Pancreas (tissue), 10 donors: ENCODE results near the gene ABR. TPM values are rescaled to one million over a fixed set of nuclear protein-coding genes. Genes with fewer than 3 reads are reported as not detected.

Experiments
- ATAC-seq, 4 donors: fragments of 200-7000 bp; cut with Tn5 transposase; one replicate each; pipeline versions ENCODE4 v1.8.0 to v1.9.1; 2020; ENCODE audit warnings: mild to moderate bottlenecking in 4 of 4, moderate library complexity in 4 of 4
- DNase-seq, 6 donors: peaks; one replicate each; pipeline ENCODE4 v3.0.0-alpha.2; 2020
- FAIRE-seq: peaks from 2 replicates; lab custom pipeline; 2012; peaks lifted over from hg19 to GRCh38; lab: Jason Lieb, UNC
- H3K27ac ChIP-seq, 4 donors: fragments of 200-600 bp; sonication (generic); 1 replicate in 3 of 4; 2 replicates in 1 of 4; pipeline versions ENCODE4 v1.5.0 to v1.8.0; 2020
- H3K27me3 ChIP-seq, 4 donors: fragments of 200-600 bp; one replicate each; pipeline ENCODE4 v1.8.0; 2021
- H3K36me3 ChIP-seq, 3 donors: fragments of 200-600 bp; sonication (generic) in 1 of 3; one replicate each; pipeline versions ENCODE4 v1.5.0 to v1.8.0; 2020 to 2021
- H3K4me1 ChIP-seq, 3 donors: fragments of 200-600 bp; one replicate each; pipeline ENCODE4 v1.8.0; 2021
- H3K4me3 ChIP-seq, 4 donors: fragments of 200-600 bp; sonication (generic) in 2 of 4; one replicate each; pipeline versions ENCODE4 v1.5.0 to v1.8.0; 2020 to 2021
- H3K9me3 ChIP-seq, 4 donors: fragments of 200-600 bp; one replicate each; pipeline ENCODE4 v1.8.0; 2021
- WGBS, 2 donors: extraction: QIAGEN DNeasy Blood & Tissue Kit; methylation state at CpG; one replicate each; pipeline ENCODE4 v1.1.7; 2013; 5-methylcytosine and 5-hydroxymethylcytosine counted together
- intact Hi-C, 3 donors: fragments of 100-400 bp; cut with DNase I; formaldehyde crosslinking; loops; one replicate each; pipeline versions ENCODE4 v1.11.1 to v1.14.2; 2022
- polyA plus RNA-seq, 2 donors: library from polyadenylated mRNA; stranded (reverse); fragments of 200-250 nt; gene quantifications; one replicate each; pipeline ENCODE4 v1.2.3, GENCODE V29; 2013
- total RNA-seq, 6 donors: library from RNA; stranded (reverse); fragmentation: NEBNext Ultra II Directional in 4 of 6; extraction: Animal tissue kit (Norgen Biotek cat#: 25700) in 4 of 6; gene quantifications; one replicate each; pipeline versions ENCODE4 v1.2.1 to v1.2.4, GENCODE V29; 2021 to 2023
- TF ChIP-seq, protein P1 (sequence below), 4 donors: fragments of 200-600 bp; sonication (generic) in 3 of 4; IDR thresholded peaks; one replicate each; pipeline versions ENCODE4 v1.5.0 to v1.8.0; 2021; ENCODE audit warnings: antibody characterized with exemption in 4 of 4
- donor health status: healthy with polysubstance abuse.
- donor health status: DM: no; HTN: no; CAD: no; lungs with moderate emphysema.
- donor health status: DM: no; HTN: no; CAD: no.
- donor health status: control.
- donor health status: control.
- donor health status: Bipolar disorder and iron deficiency.
- donor health status: DM: yes; HTN: yes; CAD: no.
- donor health status: DM: no; HTN: no; CAD: no.
- donor health status: DM: no; HTN: no; CAD: no.
- donor health status: DM: yes; HTN: yes; CAD: no.

ABR gene
- total and polyA plus RNA-seq, 8 donors = 15.4 to 65.7 (median 28.4) TPM

- H3K36me3 ChIP-seq = no peaks in the 10 kb centered on the region
- H3K27ac ChIP-seq = no peak overlapping the region
- TF ChIP-seq, protein P1, sequence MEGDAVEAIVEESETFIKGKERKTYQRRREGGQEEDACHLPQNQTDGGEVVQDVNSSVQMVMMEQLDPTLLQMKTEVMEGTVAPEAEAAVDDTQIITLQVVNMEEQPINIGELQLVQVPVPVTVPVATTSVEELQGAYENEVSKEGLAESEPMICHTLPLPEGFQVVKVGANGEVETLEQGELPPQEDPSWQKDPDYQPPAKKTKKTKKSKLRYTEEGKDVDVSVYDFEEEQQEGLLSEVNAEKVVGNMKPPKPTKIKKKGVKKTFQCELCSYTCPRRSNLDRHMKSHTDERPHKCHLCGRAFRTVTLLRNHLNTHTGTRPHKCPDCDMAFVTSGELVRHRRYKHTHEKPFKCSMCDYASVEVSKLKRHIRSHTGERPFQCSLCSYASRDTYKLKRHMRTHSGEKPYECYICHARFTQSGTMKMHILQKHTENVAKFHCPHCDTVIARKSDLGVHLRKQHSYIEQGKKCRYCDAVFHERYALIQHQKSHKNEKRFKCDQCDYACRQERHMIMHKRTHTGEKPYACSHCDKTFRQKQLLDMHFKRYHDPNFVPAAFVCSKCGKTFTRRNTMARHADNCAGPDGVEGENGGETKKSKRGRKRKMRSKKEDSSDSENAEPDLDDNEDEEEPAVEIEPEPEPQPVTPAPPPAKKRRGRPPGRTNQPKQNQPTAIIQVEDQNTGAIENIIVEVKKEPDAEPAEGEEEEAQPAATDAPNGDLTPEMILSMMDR (IDR thresholded peaks at IDR 0.05) = no peak
- H3K9me3 ChIP-seq = no peaks in the 10 kb centered on the region
- ATAC-seq (no peak), FAIRE-seq (no peak), DNase-seq (no peak)
- intact Hi-C loops = loop anchor here in 1 of 3 donors (5.0 kb wide), 1 partner anchor 55 kb away; no protein-coding TSS in a partner anchor
- H3K4me1 ChIP-seq = peaks cover 0 to 4% (median 0%) of the 10 kb centered on the region in 3 donors
- H3K4me3 ChIP-seq = no peak overlapping the region
- WGBS, 2 donors = 39 to 40% methylated on average over 11 of the region's 11 CpGs
- H3K27me3 ChIP-seq = no peaks in the 10 kb centered on the region
Observed at GRCh38 chr17:1182811-1183170, 3.0 kb upstream of the ABR start.

- Histone ChIP-seq H3K4me1 (peaks cover 0 to 4% (median 0%) of the 10 kb centered on the region in 3 donors), H3K4me3 (no peak overlapping the region), H3K27ac (no peak overlapping the region), H3K9me3 (no peaks in the 10 kb centered on the region), H3K27me3 (no peaks in the 10 kb centered on the region), H3K36me3 (no peaks in the 10 kb centered on the region)
- ATAC-seq = no peak
- intact Hi-C loops = loop anchor here in 1 of 3 donors (5.0 kb wide), 1 partner anchor 54 kb away; no protein-coding TSS in a partner anchor
- 42 to 58% methylated on average over 14 of the region's 14 CpGs for WGBS, 2 donors
- no peak for DNase-seq
- no peak for FAIRE-seq
- TF ChIP-seq, protein P1 (IDR thresholded peaks at IDR 0.05) = no peak
Observed at GRCh38 chr17:1181753-1182137, 2.0 kb upstream of the ABR start.

GRCh38 chr17:1180958-1181752 is 1.4 kb upstream of the ABR start:
- TF ChIP-seq, protein P1 (IDR thresholded peaks at IDR 0.05) = no peak
- Histone ChIP-seq H3K4me3 (no peak overlapping the region), H3K4me1 (peaks cover 0 to 4% (median 0%) of the 10 kb centered on the region in 3 donors), H3K9me3 (no peaks in the 10 kb centered on the region), H3K27me3 (no peaks in the 10 kb centered on the region), H3K36me3 (no peaks in the 10 kb centered on the region), H3K27ac (no peak overlapping the region)
- intact Hi-C loops = loop anchor here in 1 of 3 donors (5.0 kb wide), 1 partner anchor 54 kb away; no protein-coding TSS in a partner anchor
- no peak for ATAC-seq
- no peak for FAIRE-seq
- WGBS, 2 donors = 33 to 36% methylated on average over 23 of the region's 23 CpGs
- DNase-seq = no peak

DNA sequence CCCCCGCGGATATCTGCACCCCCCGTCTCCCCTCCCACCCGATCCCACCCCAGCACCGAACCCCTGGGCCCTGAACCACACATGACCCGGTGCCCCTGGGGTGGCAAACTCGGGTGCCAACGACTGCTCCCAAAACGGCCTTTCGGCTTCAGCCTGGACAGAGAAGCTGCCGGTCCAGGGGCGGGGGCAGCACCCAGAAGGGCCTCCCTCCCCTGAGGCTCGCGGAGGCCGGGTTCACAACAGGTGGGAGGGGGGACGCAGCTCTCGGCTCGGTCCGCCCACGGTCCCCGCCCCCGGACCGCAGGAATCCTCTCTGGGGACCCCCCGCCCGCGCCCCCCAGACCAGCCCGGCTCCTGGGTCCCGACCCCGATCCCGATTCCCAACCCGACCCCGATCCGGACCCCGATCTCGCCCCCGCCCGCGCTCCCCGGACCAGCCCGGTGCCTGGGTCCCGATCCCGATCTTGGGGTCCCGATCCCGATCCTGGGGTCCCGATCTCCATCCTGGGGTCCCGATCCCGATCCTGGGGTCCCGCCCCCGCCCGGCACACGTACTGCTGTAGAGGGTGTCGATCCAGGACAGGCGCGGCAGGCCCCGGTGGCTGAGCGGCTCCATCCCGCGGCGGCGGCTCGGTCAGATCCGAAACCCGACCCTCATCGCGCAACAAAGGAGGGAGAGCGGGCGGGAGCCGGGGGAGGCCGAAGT is 516 bp downstream of the ABR start:
- ATAC-seq (peak; percentile 26 to 52 (median 30)), FAIRE-seq (no peak), DNase-seq (peak in 4 of 6 donors; percentile 34 to 85 (median 64))
- H3K4me3 ChIP-seq = peak overlapping the region; percentile 25 to 65 (median 50)
- intact Hi-C loops = no loop called here
- H3K4me1 ChIP-seq = peaks cover 0 to 4% (median 0%) of the 10 kb centered on the region in 3 donors
- 1 to 2% methylated on average over 46 to 69 of the region's 69 CpGs for WGBS, 2 donors
- TF ChIP-seq, protein P1 (IDR thresholded peaks at IDR 0.05) = no peak
- no peaks in the 10 kb centered on the region for H3K27me3 ChIP-seq
- H3K36me3 ChIP-seq = no peaks in the 10 kb centered on the region
- no peak overlapping the region for H3K27ac ChIP-seq
- no peaks in the 10 kb centered on the region for H3K9me3 ChIP-seq
